Left ventricle myocardium superior (tissue), 1 donor: ENCODE data around the gene PA2G4. TPM values are rescaled to one million over a fixed set of nuclear protein-coding genes. Genes with fewer than 3 reads are reported as not detected.

Experiments used
- ATAC-seq: fragments of 200-7000 bp; cut with Tn5 transposase; one replicate; pipeline ENCODE4 v1.9.1; 2020; ENCODE audit warnings: mild to moderate bottlenecking, moderate library complexity
- DNase-seq: peaks from one replicate; pipeline ENCODE4 v3.0.0-alpha.2; 2020
- intact Hi-C: fragments of 100-400 bp; cut with micrococcal nuclease; formaldehyde crosslinking; loops from one replicate; pipeline ENCODE4 v1.11.0; 2022
- total RNA-seq: library from RNA; stranded (reverse); fragmentation: NEBNext Ultra II Directional; extraction: Animal tissue kit (Norgen Biotek cat#: 25700); gene quantifications from one replicate; pipeline ENCODE4 v1.2.1, GENCODE V29; 2021
- donor health status: DM: no; HTN: yes; CAD: no; lungs with severe emphysema.

Gene PA2G4
- total RNA-seq, 1 donor from 2014 or later, result 77.1 TPM

DNA sequence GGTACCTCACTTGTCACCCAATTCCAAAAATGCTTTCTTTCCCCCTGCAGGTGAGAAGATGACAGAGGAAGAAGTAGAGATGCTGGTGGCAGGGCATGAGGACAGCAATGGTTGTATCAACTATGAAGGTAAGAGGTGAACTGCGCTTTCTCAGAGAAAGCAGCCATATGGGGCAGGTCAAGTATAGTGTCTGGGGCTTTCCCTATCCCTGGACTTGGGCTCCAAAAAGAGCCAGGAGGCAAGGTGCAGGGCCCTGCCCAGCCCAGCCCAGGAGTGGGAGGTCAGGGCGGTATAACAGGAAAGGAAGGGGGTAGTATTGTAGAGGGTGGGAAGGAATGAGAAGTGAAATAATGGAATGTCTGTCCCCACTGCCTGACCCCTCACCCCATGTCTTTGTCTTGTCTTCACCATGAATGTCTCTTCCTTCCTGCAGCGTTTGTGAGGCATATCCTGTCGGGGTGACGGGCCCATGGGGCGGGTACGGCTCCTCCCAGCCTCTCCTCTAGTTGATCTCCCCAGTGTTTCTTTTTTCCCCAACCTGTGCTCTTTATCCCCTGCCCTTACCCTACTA, 55.9 kb downstream of the PA2G4 start:
- no peak for ATAC-seq
- intact Hi-C loops, result no loop called here
- DNase-seq, result peak; percentile 43

GRCh38 chr12:56160894-56161689, 56.7 kb downstream of the PA2G4 start:
- ATAC-seq, result no peak
- intact Hi-C loops, result no loop called here
- DNase-seq, result no peak

DNA sequence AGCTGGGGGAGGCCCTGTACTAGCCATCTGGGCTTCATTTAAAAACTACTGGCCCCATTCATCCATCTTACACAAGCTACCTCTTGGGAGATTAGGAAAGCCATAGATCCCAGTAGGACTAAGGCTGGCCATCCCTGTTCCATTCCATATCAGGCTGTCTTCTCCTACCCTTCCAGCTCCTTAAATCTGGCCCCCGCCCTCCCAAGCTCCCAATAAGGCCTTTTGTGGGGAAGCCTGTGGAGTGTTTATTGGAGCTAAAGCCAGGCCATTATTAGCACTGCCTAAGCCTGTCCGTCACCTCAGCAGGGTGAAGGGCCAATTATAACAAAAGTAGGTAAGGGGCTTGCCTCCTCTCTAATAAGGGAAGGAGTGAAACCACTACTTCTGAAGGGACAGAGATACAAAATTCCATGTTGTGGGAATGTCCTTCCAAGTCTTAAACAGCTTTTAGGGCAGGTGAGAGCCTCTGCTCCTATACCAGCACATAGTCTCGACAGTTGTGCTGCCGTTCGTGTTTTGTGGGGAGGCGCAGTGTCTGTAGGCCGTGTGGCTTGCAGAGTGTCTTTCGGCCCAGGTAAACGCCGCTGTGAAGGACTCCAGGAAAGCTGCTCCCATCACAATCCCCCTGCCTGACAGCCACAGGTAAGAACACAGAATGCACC, 57.5 kb downstream of the PA2G4 start:
- ATAC-seq, result no peak
- DNase-seq, result no peak
- intact Hi-C loops, result no loop called here

- DNase-seq (no peak), ATAC-seq (no peak)
These were observed 58.3 kb downstream of the PA2G4 start for GRCh38 chr12:56162468-56163290.

More at GRCh38 chr12:56162468-56163290, 58.3 kb downstream of the PA2G4 start:
- intact Hi-C loops, result no loop called here

Other genes starting within 250 kb of the PA2G4 start
- gene PYM1, start 176.7 kb upstream of the PA2G4 start, total RNA-seq, result 16.2 TPM
- gene DGKA, start 173.4 kb upstream of the PA2G4 start, total RNA-seq, result 6.9 TPM
- gene PMEL, start 138.5 kb upstream of the PA2G4 start, total RNA-seq, result 0.57 TPM
- gene CDK2, start 137.7 kb upstream of the PA2G4 start, total RNA-seq, result 8.4 TPM
- gene RAB5B, start 130.5 kb upstream of the PA2G4 start, total RNA-seq, result 128 TPM
- gene SUOX, start 107.3 kb upstream of the PA2G4 start, total RNA-seq, result 27.9 TPM
- 7.5 TPM for gene IKZF4, start 83.5 kb upstream of the PA2G4 start, total RNA-seq
- 41.0 TPM for gene RPS26, start 62.6 kb upstream of the PA2G4 start, total RNA-seq
- 2.9 TPM for gene ERBB3, start 24.4 kb upstream of the PA2G4 start, total RNA-seq
- gene RPL41, start 12.1 kb downstream of the PA2G4 start, total RNA-seq, result 1,980 TPM
- 5.5 TPM for gene ZC3H10, start 13.7 kb downstream of the PA2G4 start, total RNA-seq
- gene ESYT1, start 23.7 kb downstream of the PA2G4 start, total RNA-seq, result 28.0 TPM
- gene MYL6B, start 48.0 kb downstream of the PA2G4 start, total RNA-seq, result 41.4 TPM
- gene MYL6, start 53.8 kb downstream of the PA2G4 start, total RNA-seq, result 546 TPM
- 81.4 TPM for gene SMARCC2, start 84.9 kb downstream of the PA2G4 start, total RNA-seq
- gene RNF41, start 117.4 kb downstream of the PA2G4 start, total RNA-seq, result 55.3 TPM
- gene NABP2, start 119.8 kb downstream of the PA2G4 start, total RNA-seq, result 19.6 TPM
- gene SLC39A5, start 125.5 kb downstream of the PA2G4 start, total RNA-seq, result not detected
- 28.5 TPM for gene ANKRD52, start 153.8 kb downstream of the PA2G4 start, total RNA-seq
- 162 TPM for gene COQ10A, start 162.4 kb downstream of the PA2G4 start, total RNA-seq
- 865 TPM for gene CS, start 195.8 kb downstream of the PA2G4 start, total RNA-seq
- 32.3 TPM for gene CNPY2, start 211.4 kb downstream of the PA2G4 start, total RNA-seq
- 52.2 TPM for gene PAN2, start 229.4 kb downstream of the PA2G4 start, total RNA-seq
- gene IL23A, start 234.3 kb downstream of the PA2G4 start, total RNA-seq, result not detected